SK-N-SH treated with all-trans-retinoic acid at 6 μM for 48 hours (cell line): ENCODE data around the gene PXYLP1.

Source experiments
- BACH2 ChIP-seq: fragments of 250-450 bp; sonication (Bioruptor Pico); IDR thresholded peaks from 2 replicates; pipeline ENCODE4 v1.9.0; 2021; ENCODE audit warnings: mild to moderate bottlenecking, borderline replicate concordance
- ESRRG ChIP-seq: fragments of 250-450 bp; sonication (Bioruptor Pico); IDR thresholded peaks from 2 replicates; pipeline ENCODE4 v1.6.1; 2021; ENCODE audit warnings: mild to moderate bottlenecking
- ZFP3 ChIP-seq: fragments of 250-450 bp; sonication (Bioruptor Pico); IDR thresholded peaks from 2 replicates; pipeline ENCODE4 v1.5.0; 2020; ENCODE audit warnings: mild to moderate bottlenecking, moderate library complexity
- ZNF565 ChIP-seq: fragments of 450-650 bp; formaldehyde crosslinking; conservative IDR thresholded peaks from 2 replicates; pipeline ENCODE4 v1.5.0; 2020; ENCODE audit warnings: low read depth, mild to moderate bottlenecking, moderate library complexity
- TF ChIP-seq, protein P1 (sequence below): fragments of 250-450 bp; sonication (Bioruptor Pico); IDR thresholded peaks from 2 replicates; pipeline ENCODE4 v1.5.1; 2020; ENCODE audit warnings: low read depth, mild to moderate bottlenecking, moderate library complexity
- TF ChIP-seq, protein P2 (sequence below): fragments of 250-450 bp; sonication (Bioruptor Pico); IDR thresholded peaks from 2 replicates; pipeline ENCODE4 v1.8.0; 2020; ENCODE audit warnings: mild to moderate bottlenecking, moderate library complexity, borderline replicate concordance

- TF ChIP-seq, protein P1, sequence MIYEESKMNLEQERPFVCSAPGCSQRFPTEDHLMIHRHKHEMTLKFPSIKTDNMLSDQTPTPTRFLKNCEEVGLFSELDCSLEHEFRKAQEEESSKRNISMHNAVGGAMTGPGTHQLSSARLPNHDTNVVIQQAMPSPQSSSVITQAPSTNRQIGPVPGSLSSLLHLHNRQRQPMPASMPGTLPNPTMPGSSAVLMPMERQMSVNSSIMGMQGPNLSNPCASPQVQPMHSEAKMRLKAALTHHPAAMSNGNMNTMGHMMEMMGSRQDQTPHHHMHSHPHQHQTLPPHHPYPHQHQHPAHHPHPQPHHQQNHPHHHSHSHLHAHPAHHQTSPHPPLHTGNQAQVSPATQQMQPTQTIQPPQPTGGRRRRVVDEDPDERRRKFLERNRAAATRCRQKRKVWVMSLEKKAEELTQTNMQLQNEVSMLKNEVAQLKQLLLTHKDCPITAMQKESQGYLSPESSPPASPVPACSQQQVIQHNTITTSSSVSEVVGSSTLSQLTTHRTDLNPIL (CRISPR knock-in tag): no peak
- TF ChIP-seq BACH2 (CRISPR knock-in tag): no peak
- no peak for TF ChIP-seq ZNF565 (CRISPR knock-in tag)
- TF ChIP-seq ZFP3 (CRISPR knock-in tag): no peak
- TF ChIP-seq ESRRG (CRISPR knock-in tag): no peak
- TF ChIP-seq, protein P2, sequence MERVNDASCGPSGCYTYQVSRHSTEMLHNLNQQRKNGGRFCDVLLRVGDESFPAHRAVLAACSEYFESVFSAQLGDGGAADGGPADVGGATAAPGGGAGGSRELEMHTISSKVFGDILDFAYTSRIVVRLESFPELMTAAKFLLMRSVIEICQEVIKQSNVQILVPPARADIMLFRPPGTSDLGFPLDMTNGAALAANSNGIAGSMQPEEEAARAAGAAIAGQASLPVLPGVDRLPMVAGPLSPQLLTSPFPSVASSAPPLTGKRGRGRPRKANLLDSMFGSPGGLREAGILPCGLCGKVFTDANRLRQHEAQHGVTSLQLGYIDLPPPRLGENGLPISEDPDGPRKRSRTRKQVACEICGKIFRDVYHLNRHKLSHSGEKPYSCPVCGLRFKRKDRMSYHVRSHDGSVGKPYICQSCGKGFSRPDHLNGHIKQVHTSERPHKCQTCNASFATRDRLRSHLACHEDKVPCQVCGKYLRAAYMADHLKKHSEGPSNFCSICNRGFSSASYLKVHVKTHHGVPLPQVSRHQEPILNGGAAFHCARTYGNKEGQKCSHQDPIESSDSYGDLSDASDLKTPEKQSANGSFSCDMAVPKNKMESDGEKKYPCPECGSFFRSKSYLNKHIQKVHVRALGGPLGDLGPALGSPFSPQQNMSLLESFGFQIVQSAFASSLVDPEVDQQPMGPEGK (CRISPR knock-in tag): no peak
Measured at GRCh38 chr3:141273700-141274410, 42.2 kb downstream of the PXYLP1 start.
